Activated naive CD8-positive, alpha-beta T cell treated with anti-CD3 and anti-CD28 coated beads, Interleukin-2, amount 50 U/mL, for 24 hours (primary cell): ENCODE data around the gene CHRM2.

ENCODE experiments used
- ATAC-seq: fragments of 150-1000 bp; cut with Tn5 transposase; one replicate; pipeline ENCODE4 v1.10.0; 2021
- DNase-seq: peaks from one replicate; pipeline ENCODE4 v3.0.0; 2021
- H3K27ac Mint-ChIP-seq: one replicate; pipeline ENCODE4 v1.8.0; 2021; ENCODE audit warnings: mild to moderate bottlenecking, mixed read lengths
- H3K27me3 Mint-ChIP-seq: one replicate; pipeline ENCODE4 v1.8.0; 2021; ENCODE audit warnings: mixed read lengths
- H3K36me3 Mint-ChIP-seq: one replicate; pipeline ENCODE4 v1.8.0; 2021; ENCODE audit warnings: low read depth, mixed read lengths
- H3K4me1 Mint-ChIP-seq: one replicate; pipeline ENCODE4 v1.8.0; 2021; ENCODE audit warnings: mixed read lengths
- H3K4me3 Mint-ChIP-seq: one replicate; pipeline ENCODE4 v1.8.0; 2021; ENCODE audit warnings: mild to moderate bottlenecking, moderate library complexity, mixed read lengths
- H3K9me3 Mint-ChIP-seq: one replicate; pipeline ENCODE4 v1.8.0; 2021; ENCODE audit warnings: mixed read lengths

Gene CHRM2

DNA sequence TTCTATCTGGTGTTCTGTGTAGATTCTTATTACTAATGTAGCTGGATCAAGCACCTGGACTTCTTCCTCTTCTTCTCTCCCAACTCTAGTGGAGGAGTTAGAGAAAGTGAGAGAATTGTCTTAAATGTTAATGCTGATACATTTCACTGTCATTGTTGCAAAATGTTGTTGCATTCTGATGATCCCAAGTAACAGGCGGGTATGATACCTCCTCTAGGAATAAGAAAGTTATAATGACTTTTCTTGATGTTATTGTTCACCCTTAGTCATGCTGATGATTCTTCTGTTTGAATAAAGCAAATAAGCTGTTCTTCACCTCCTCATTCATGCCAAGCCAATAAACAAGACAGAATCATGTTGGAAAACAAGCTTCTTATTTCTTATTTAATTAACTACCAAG is 9.1 kb downstream of the CHRM2 start:
- H3K27ac Mint-ChIP-seq: no peak overlapping the region
- DNase-seq (no peak), ATAC-seq (no peak)
- H3K27me3 Mint-ChIP-seq: peaks cover under 1% of the 10 kb centered on the region
- no peak overlapping the region for H3K4me3 Mint-ChIP-seq
- H3K9me3 Mint-ChIP-seq: no peaks in the 10 kb centered on the region
- no peaks in the 10 kb centered on the region for H3K4me1 Mint-ChIP-seq
- H3K36me3 Mint-ChIP-seq: no peaks in the 10 kb centered on the region

DNA sequence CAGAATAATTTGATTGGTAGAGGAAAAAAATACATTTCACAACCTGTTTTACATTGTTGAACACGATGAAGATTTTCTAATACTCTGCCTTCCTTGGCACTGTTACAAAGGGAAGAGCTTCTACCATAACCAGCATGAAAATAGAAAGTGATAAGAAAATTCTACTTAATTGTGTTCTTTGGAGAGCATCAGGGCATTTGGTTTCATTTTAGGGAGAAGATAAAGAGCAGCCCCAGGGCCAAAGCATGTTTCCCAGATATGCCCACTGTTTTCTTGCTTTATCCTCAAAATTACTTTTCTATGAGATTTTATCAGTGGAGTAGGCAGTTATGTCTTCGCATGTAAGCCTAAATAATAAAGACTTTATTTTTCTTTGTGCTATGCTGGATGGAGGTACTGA is 9.5 kb downstream of the CHRM2 start:
- H3K4me3 Mint-ChIP-seq: no peak overlapping the region
- no peak overlapping the region for H3K27ac Mint-ChIP-seq
- ATAC-seq: no peak

GRCh38 chr7:136878878-136879277 is 10.4 kb downstream of the CHRM2 start:
- Mint-ChIP-seq H3K36me3 (no peaks in the 10 kb centered on the region), H3K9me3 (peaks cover 4% of the 10 kb centered on the region), H3K4me1 (no peaks in the 10 kb centered on the region), H3K27me3 (no peaks in the 10 kb centered on the region), H3K27ac (no peak overlapping the region), H3K4me3 (no peak overlapping the region)
- ATAC-seq (no peak), DNase-seq (no peak)

More for the DNA sequence above, 9.5 kb downstream of the CHRM2 start:
- no peak for DNase-seq
- no peaks in the 10 kb centered on the region for H3K27me3 Mint-ChIP-seq
- no peaks in the 10 kb centered on the region for H3K4me1 Mint-ChIP-seq
- H3K36me3 Mint-ChIP-seq: no peaks in the 10 kb centered on the region
- H3K9me3 Mint-ChIP-seq: peaks cover 2% of the 10 kb centered on the region

DNA sequence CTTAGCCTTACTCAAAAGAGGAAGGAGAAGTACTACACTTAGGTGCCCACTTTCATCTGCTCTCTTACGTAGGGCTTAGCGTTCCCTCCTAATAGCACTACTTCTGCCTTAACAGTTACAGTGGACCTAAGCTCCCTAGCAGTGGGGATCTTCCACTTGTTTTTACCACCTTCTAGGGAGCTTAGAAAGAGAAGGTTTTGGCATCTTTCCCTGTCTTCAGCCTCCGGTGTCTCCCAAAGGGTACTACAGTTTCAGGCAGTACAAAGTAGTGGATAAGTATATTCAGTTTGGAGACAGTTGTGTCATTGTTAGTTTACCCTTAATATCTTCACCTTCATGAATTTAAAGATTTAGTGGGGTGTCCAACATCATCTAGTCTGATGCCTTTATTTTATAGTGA is 14.6 kb downstream of the CHRM2 start:
- Mint-ChIP-seq H3K27ac (no peak overlapping the region), H3K4me3 (no peak overlapping the region), H3K9me3 (peaks cover 9% of the 10 kb centered on the region), H3K36me3 (no peaks in the 10 kb centered on the region), H3K4me1 (no peaks in the 10 kb centered on the region), H3K27me3 (no peaks in the 10 kb centered on the region)
- DNase-seq: no peak
- ATAC-seq: no peak

DNA sequence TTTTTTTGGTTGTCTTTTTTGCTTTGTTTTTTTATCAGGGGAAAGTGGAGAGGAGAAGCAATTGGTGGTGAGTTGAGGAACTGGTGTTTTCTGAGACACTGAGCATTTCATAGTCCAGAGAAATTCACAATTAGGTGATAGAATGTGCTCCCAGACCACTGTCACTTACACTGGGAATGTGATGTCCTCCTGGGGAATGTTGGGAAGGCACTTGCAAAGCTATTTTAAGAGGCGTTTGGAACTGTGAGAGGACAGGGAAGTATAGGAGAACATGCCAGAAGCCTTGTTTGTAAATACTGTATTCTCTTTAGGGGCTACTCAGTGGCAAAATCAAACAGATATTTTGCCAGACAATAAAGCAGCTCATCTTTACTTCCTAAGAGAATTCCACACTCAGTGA is 16.0 kb downstream of the CHRM2 start:
- Mint-ChIP-seq H3K4me3 (no peak overlapping the region), H3K27me3 (no peaks in the 10 kb centered on the region), H3K9me3 (peaks cover 13% of the 10 kb centered on the region), H3K27ac (no peak overlapping the region), H3K4me1 (no peaks in the 10 kb centered on the region), H3K36me3 (no peaks in the 10 kb centered on the region)
- DNase-seq (no peak), ATAC-seq (no peak)

- Mint-ChIP-seq H3K27me3 (no peaks in the 10 kb centered on the region), H3K27ac (no peak overlapping the region), H3K36me3 (no peaks in the 10 kb centered on the region), H3K4me3 (no peak overlapping the region), H3K9me3 (peaks cover 13% of the 10 kb centered on the region), H3K4me1 (no peaks in the 10 kb centered on the region)
- ATAC-seq: no peak
- no peak for DNase-seq
These were observed 18.9 kb downstream of the CHRM2 start for GRCh38 chr7:136887317-136887716.

GRCh38 chr7:136890399-136890798 is 21.9 kb downstream of the CHRM2 start:
- DNase-seq: no peak
- no peak for ATAC-seq

DNA sequence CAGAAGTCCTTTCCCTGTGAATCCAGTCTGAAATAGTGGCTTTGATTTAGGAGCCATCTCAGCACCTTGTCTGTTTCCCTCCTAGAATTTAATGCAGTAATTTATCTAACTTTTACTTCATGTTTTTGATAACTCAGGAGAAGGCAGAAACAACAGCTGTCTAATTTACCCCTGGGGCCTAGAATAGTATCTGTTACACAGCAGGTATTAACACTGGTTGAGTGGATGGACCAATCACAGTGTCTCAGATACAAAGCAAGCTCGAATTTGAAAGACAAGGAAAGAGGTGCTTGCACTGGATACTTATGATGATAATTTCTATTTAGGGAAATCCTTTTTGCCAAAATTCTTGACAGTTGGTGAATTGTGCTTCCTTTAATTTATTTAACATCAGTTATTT is 23.4 kb downstream of the CHRM2 start:
- ATAC-seq: no peak
- H3K36me3 Mint-ChIP-seq: no peaks in the 10 kb centered on the region
- no peak overlapping the region for H3K27ac Mint-ChIP-seq
- H3K27me3 Mint-ChIP-seq: no peaks in the 10 kb centered on the region
- H3K4me1 Mint-ChIP-seq: no peaks in the 10 kb centered on the region
- H3K4me3 Mint-ChIP-seq: no peak overlapping the region
- H3K9me3 Mint-ChIP-seq: peaks cover 7% of the 10 kb centered on the region
- no peak for DNase-seq

More at GRCh38 chr7:136890399-136890798, 21.9 kb downstream of the CHRM2 start:
- no peak overlapping the region for H3K4me3 Mint-ChIP-seq
- H3K4me1 Mint-ChIP-seq: no peaks in the 10 kb centered on the region
- peaks cover 11% of the 10 kb centered on the region for H3K9me3 Mint-ChIP-seq
- no peak overlapping the region for H3K27ac Mint-ChIP-seq
- no peaks in the 10 kb centered on the region for H3K36me3 Mint-ChIP-seq
- no peaks in the 10 kb centered on the region for H3K27me3 Mint-ChIP-seq

DNA sequence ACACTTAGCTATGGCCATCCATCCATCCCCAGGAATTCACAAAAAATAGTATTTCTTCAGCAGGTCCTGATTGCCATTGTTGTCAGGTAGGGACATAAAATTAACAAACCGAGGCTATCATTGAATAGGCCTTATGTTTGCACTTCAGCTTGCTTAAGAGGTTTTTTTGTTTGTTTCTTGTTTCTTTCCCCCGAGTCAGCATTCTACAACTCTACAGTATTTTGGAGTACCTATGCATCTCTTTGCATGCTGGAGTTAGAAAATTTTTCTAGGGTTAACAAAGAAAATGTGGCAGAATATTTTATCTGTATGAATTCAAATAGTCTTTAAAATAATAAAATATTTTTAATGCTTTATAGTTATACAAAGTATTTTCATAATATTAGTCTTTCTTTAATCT is 26.3 kb downstream of the CHRM2 start:
- Mint-ChIP-seq H3K27me3 (no peaks in the 10 kb centered on the region), H3K36me3 (no peaks in the 10 kb centered on the region), H3K27ac (no peak overlapping the region), H3K4me1 (no peaks in the 10 kb centered on the region), H3K9me3 (peaks cover 2% of the 10 kb centered on the region), H3K4me3 (no peak overlapping the region)
- ATAC-seq (no peak), DNase-seq (no peak)

DNA sequence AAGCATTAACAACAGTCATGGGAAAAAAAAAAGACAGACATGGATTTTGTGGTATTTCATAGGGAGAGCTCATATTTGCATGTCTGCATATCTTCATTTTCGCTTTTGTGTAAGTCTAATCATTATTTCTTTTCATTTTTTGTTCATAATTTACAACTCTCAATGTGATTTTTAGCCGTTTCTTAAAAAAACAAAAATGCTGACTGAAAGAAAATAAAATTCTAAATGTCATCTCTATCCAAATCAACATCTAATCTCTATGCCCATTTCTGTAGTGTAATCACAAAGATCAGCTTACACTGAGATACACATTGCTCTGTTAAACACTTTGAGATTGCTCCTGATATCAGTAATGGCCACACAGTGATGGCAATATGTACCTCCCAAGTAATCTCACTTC is 29.2 kb downstream of the CHRM2 start:
- Mint-ChIP-seq H3K36me3 (no peaks in the 10 kb centered on the region), H3K27me3 (no peaks in the 10 kb centered on the region), H3K4me1 (no peaks in the 10 kb centered on the region), H3K27ac (no peak overlapping the region), H3K4me3 (no peak overlapping the region), H3K9me3 (peaks cover 7% of the 10 kb centered on the region)
- DNase-seq (no peak), ATAC-seq (no peak)

DNA sequence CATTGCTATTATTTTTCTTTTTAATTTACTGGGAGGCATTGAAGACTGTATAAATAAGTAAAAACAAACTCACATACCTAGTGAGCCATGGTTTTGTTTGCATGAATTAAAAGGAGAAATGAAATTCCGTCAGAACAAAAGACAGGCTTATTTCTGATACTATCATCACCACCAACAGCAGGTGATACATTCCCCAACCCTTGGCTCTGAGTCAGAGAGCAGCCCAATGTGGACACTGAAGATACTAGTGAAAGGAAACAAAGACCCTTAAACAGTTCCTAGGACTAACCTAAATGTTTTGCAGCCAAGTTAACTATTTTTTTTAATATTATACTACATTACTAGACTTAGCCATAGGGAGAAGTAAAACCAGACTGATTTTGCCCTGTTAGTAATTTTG is 31.6 kb downstream of the CHRM2 start:
- Mint-ChIP-seq H3K27ac (no peak overlapping the region), H3K4me3 (no peak overlapping the region), H3K4me1 (no peaks in the 10 kb centered on the region), H3K9me3 (peaks cover 4% of the 10 kb centered on the region), H3K36me3 (no peaks in the 10 kb centered on the region), H3K27me3 (no peaks in the 10 kb centered on the region)
- DNase-seq: no peak
- no peak for ATAC-seq

DNA sequence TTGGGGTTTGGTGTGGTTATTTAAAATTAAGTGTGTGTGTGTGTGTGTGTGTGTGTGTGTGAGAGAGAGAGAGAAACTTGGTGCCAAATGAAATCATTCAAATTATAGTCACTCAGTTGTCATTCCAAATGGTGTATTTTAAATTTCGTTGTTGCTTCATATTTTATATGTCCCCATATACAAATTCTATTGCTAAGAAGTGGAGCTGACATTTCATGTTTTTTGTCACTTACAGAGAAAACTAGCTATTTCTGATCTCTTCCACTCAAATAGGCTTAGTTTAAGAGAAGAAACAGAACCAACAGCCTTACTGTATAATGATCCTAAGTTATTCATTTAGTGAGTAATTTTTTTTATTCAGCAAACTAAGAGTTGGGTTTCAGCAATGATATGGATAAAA is 42.3 kb downstream of the CHRM2 start:
- Mint-ChIP-seq H3K36me3 (no peaks in the 10 kb centered on the region), H3K4me1 (no peaks in the 10 kb centered on the region)

DNA sequence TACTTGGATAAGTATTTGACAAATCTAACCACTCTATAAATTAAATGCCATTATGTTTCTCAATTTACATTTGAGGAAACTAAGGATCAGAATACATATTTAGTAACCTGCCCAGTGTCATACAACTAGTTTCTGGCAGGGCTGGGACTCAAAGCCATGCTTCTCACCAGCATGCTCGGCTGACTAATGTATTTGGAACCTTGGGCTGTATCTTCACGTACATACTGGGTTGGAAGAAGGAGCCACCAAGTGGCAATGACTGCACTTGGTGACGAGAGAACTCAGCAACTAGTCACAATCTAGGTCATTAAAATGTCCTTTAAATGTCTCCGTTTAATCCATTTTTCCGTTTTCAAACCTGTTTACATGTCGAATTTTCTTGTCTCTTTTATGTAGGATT is 42.9 kb downstream of the CHRM2 start:
- H3K4me1 Mint-ChIP-seq: no peaks in the 10 kb centered on the region
- no peaks in the 10 kb centered on the region for H3K9me3 Mint-ChIP-seq
- DNase-seq (no peak), ATAC-seq (no peak)
- no peaks in the 10 kb centered on the region for H3K27me3 Mint-ChIP-seq
- H3K4me3 Mint-ChIP-seq: no peak overlapping the region
- H3K36me3 Mint-ChIP-seq: no peaks in the 10 kb centered on the region
- no peak overlapping the region for H3K27ac Mint-ChIP-seq

More for the DNA sequence above, 42.3 kb downstream of the CHRM2 start:
- ATAC-seq (no peak), DNase-seq (no peak)
- Mint-ChIP-seq H3K9me3 (no peaks in the 10 kb centered on the region), H3K4me3 (no peak overlapping the region), H3K27me3 (no peaks in the 10 kb centered on the region), H3K27ac (no peak overlapping the region)

DNA sequence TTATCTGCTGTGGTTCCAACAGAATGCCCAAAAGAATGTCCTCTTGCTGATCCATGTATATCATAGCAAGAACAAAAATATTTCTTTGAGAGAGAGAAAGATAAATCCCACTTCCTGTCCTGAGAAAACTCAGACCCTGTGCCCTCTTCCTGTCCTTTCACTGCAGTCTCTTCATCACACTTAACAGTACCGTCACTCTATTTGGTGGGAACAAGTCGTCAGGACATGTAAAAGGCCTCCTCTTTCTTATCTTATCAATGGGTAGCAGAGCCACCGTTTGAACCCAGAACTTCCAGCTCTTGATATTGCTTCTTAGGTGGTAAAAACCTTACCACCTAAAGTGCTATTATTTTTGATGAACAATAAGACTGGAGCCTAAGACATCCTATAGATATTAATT is 43.9 kb downstream of the CHRM2 start:
- H3K27me3 Mint-ChIP-seq: no peaks in the 10 kb centered on the region
- no peak overlapping the region for H3K27ac Mint-ChIP-seq
- no peaks in the 10 kb centered on the region for H3K4me1 Mint-ChIP-seq
- no peak overlapping the region for H3K4me3 Mint-ChIP-seq
- ATAC-seq (no peak), DNase-seq (no peak)
- peaks cover 7% of the 10 kb centered on the region for H3K9me3 Mint-ChIP-seq
- no peaks in the 10 kb centered on the region for H3K36me3 Mint-ChIP-seq

GRCh38 chr7:136914016-136914415 is 45.6 kb downstream of the CHRM2 start:
- Mint-ChIP-seq H3K27ac (no peak overlapping the region), H3K4me1 (no peaks in the 10 kb centered on the region), H3K4me3 (no peak overlapping the region), H3K27me3 (no peaks in the 10 kb centered on the region), H3K9me3 (peaks cover 7% of the 10 kb centered on the region), H3K36me3 (no peaks in the 10 kb centered on the region)
- no peak for ATAC-seq
- DNase-seq: no peak

DNA sequence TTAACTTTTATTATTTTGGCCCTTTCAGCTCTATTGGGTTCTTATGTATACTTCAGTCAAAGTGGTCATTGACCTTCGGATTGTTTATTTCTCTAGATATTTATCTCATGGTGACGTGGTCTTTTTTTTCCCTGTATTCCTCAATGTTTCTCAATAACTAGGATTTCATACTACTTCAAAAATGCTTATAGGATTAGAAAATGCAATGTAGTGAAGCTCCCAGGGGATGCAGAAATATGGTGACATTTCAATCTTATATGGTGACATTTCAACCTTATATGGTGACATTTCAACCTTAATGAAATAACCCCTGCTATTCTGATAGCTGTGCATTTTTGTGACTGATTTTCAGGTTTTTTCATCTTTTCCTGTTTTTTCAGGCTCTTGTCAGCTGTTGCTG is 51.4 kb downstream of the CHRM2 start:
- Mint-ChIP-seq H3K36me3 (no peaks in the 10 kb centered on the region), H3K4me1 (no peaks in the 10 kb centered on the region), H3K27ac (no peak overlapping the region), H3K4me3 (no peak overlapping the region), H3K27me3 (no peaks in the 10 kb centered on the region), H3K9me3 (peaks cover 11% of the 10 kb centered on the region)
- DNase-seq (no peak), ATAC-seq (no peak)
